ENCODE data around the gene SLC2A11. TPM values are rescaled to one million over a fixed set of nuclear protein-coding genes. Genes with fewer than 3 reads are reported as not detected.
"Not testable (repeated sequence)": the region's sequence is repeated elsewhere in the genome, so short reads cannot be mapped to it uniquely, and the experiment has no call there.

SLC2A11 gene
- total and polyA plus RNA-seq, 9 of the 15 experiments (the other 6 are each of a cell fraction or from before 2014, with no cell fraction given) = 0.44 to 2.7 (median 2.1) TPM

- no peak for TF ChIP-seq ZBTB11 (CRISPR knock-in tag; IDR thresholded peaks at IDR 0.05)
Observed at GRCh38 chr22:23906641-23907040, 49.0 kb downstream of the SLC2A11 start (continued).

GRCh38 chr22:23907423-23907822 lies 49.7 kb downstream of the SLC2A11 start:
- H3K79me2 ChIP-seq (ENCODE audit: control insufficient read depth, insufficient read depth, low read length); H3K4me2 ChIP-seq (ENCODE audit: insufficient read depth, low read length); POLR2A ChIA-PET; H3K27ac ChIP-seq (ENCODE audit: extremely low read depth, low read depth, low read length); DNase-seq (ENCODE audit: extremely low read depth in 1 of 4, low spot score in 3 of 4); H3K9me1 ChIP-seq (ENCODE audit: control insufficient read depth, insufficient read depth, low read length); CTCF ChIA-PET (ENCODE audit: low intra/inter-chr PET ratio); BruUV-seq (replicated peaks); ATAC-seq; H3K9me3 ChIP-seq (replicated peaks; ENCODE audit: control insufficient read depth, insufficient read depth, low read depth, low read length); H3K27me3 ChIP-seq (ENCODE audit: control insufficient read depth in 2 of 2, insufficient read depth in 2 of 2, low read length in 2 of 2); H2AFZ ChIP-seq (ENCODE audit: low read depth, low read length); H3K9ac ChIP-seq (ENCODE audit: insufficient read depth in 1 of 2, low read depth in 2 of 2, low read length in 2 of 2); in situ Hi-C loops (cut with MboI); H4K20me1 ChIP-seq (replicated peaks; ENCODE audit: control insufficient read depth, insufficient read depth, low read length); intact Hi-C loops (cut with micrococcal nuclease); H3K4me1 ChIP-seq (replicated peaks in 1 of 2; ENCODE audit: control insufficient read depth in 2 of 2, insufficient read depth in 2 of 2, low read length in 2 of 2); FAIRE-seq; H3K36me3 ChIP-seq (ENCODE audit: control insufficient read depth, insufficient read depth, low read length); H3K4me3 ChIP-seq: not testable (repeated sequence)
- WGBS (ENCODE audit: insufficient coverage, low coverage, missing lambda C conversion rate) = 89% methylated on average over 3 of the region's 10 CpGs
